Panc1 (cell line): Measurements from ENCODE around the gene TPSB2.

Source experiments
- POLR2AphosphoS5 ChIP-seq: IDR thresholded peaks from 2 replicates; pipeline ENCODE4 v1.6.1; 2012; ENCODE audit warnings: mild to moderate bottlenecking, low read depth, low read length, moderate library complexity
- SIN3A ChIP-seq: IDR thresholded peaks from 2 replicates; pipeline ENCODE4 v1.6.1; 2012; ENCODE audit warnings: low read depth, mild to moderate bottlenecking, low read length, moderate library complexity, borderline replicate concordance; ENCODE audit not compliant: insufficient read depth
- TCF7L2 ChIP-seq: IDR thresholded peaks from 2 replicates; pipeline ENCODE4 v1.6.1; 2011; ENCODE audit warnings: mild to moderate bottlenecking, low read depth, low read length, inconsistent platforms
- TF ChIP-seq, protein P1 (sequence below): fragments of 450-650 bp; IDR thresholded peaks from 2 replicates; pipeline ENCODE4 v1.5.1; 2017; ENCODE audit warnings: mild to moderate bottlenecking

DNA sequence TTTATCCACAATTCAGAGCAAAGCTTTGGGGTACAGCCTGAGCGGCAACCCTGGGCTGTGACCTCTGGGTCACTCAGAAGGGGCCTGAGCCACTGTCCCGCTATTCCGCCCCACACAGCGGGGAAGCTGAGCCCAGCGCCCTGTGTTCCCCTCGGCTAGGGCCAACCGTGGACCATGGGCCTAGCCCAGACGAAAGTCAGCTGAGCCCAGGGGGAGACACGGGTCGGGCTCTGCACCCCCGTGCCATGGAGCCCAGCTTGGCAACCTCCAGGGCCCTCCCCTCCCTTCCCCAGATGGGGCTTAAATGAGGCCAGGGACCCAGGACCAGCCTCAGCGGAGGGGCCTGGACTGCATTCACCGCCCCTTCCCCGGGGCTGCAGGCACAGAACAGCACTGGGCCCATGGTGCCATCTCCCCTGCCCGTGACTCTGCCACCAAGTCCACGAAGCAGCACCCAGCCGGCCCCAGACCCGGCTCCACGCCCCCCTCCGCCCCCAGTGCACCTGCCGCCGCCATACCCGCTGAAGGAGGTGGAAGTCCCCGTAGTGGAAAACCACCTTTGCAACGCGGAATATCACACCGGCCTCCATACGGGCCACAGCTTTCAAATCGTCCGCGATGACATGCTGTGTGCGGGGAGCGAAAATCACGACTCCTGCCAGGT, 27.7 kb upstream of the TPSB2 start:
- TF ChIP-seq, protein P1, sequence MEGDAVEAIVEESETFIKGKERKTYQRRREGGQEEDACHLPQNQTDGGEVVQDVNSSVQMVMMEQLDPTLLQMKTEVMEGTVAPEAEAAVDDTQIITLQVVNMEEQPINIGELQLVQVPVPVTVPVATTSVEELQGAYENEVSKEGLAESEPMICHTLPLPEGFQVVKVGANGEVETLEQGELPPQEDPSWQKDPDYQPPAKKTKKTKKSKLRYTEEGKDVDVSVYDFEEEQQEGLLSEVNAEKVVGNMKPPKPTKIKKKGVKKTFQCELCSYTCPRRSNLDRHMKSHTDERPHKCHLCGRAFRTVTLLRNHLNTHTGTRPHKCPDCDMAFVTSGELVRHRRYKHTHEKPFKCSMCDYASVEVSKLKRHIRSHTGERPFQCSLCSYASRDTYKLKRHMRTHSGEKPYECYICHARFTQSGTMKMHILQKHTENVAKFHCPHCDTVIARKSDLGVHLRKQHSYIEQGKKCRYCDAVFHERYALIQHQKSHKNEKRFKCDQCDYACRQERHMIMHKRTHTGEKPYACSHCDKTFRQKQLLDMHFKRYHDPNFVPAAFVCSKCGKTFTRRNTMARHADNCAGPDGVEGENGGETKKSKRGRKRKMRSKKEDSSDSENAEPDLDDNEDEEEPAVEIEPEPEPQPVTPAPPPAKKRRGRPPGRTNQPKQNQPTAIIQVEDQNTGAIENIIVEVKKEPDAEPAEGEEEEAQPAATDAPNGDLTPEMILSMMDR = no peak
- TF ChIP-seq POLR2AphosphoS5 = no peak
- no peak for TF ChIP-seq TCF7L2
- TF ChIP-seq SIN3A = no peak
